ENCODE results near the gene DLL4.

Gene DLL4

GRCh38 chr15:40928821-40929659 lies at the start of gene DLL4:
TSS of gene DLL4 (plus strand) at chr15:40929340. CDS start at chr15:40929669, 329 bp downstream.
- no peak for DNase-seq

- DNase-seq: no peak
Measured at GRCh38 chr15:40879609-40880008, 49.5 kb upstream of the DLL4 start.

- no peak for DNase-seq
Measured at GRCh38 chr15:40881351-40881750, 47.8 kb upstream of the DLL4 start.

- no peak for DNase-seq
Measured at GRCh38 chr15:40886586-40886985, 42.6 kb upstream of the DLL4 start.

GRCh38 chr15:40889112-40889511 lies 40.0 kb upstream of the DLL4 start:
- no peak for DNase-seq

- no peak for DNase-seq
Measured at GRCh38 chr15:40891138-40891537, 38.0 kb upstream of the DLL4 start.

- DNase-seq: no peak
Measured at GRCh38 chr15:40891810-40892446, 37.2 kb upstream of the DLL4 start.

- no peak for DNase-seq
Measured at GRCh38 chr15:40892447-40893012, 36.6 kb upstream of the DLL4 start.

- DNase-seq: no peak
Measured at GRCh38 chr15:40893019-40893670, 36.0 kb upstream of the DLL4 start.

- DNase-seq: peak; percentile 98
Measured at GRCh38 chr15:40893733-40894680, 35.1 kb upstream of the DLL4 start, which contains the start of gene VPS18. TSS of gene VPS18 (plus strand) at chr15:40894450. CDS start at chr15:40894769, 319 bp downstream.

GRCh38 chr15:40894681-40895448 lies 34.3 kb upstream of the DLL4 start:
- peak; percentile 41 for DNase-seq

- DNase-seq: no peak
Measured at GRCh38 chr15:40899536-40900207, 29.5 kb upstream of the DLL4 start.

GRCh38 chr15:40900256-40901052 lies 28.7 kb upstream of the DLL4 start:
- DNase-seq: no peak

GRCh38 chr15:40901053-40901443 lies 28.1 kb upstream of the DLL4 start:
- DNase-seq: no peak

- no peak for DNase-seq
Measured at GRCh38 chr15:40902605-40903561, 26.3 kb upstream of the DLL4 start.

GRCh38 chr15:40904552-40905201 lies 24.5 kb upstream of the DLL4 start:
- DNase-seq: no peak

GRCh38 chr15:40906091-40906990 lies 22.8 kb upstream of the DLL4 start:
- DNase-seq: peak; percentile 65
